Germinal center (tissue), 1 donor: ENCODE data around the gene PRR36.
A peak's percentile ranks its signal among the peaks of the same experiment; 100 is the strongest.

Source experiments
- DNase-seq: peaks from one replicate; pipeline ENCODE4 v3.0.0; 2012; ENCODE audit warnings: mixed read lengths, low spot score

PRR36 gene

DNA sequence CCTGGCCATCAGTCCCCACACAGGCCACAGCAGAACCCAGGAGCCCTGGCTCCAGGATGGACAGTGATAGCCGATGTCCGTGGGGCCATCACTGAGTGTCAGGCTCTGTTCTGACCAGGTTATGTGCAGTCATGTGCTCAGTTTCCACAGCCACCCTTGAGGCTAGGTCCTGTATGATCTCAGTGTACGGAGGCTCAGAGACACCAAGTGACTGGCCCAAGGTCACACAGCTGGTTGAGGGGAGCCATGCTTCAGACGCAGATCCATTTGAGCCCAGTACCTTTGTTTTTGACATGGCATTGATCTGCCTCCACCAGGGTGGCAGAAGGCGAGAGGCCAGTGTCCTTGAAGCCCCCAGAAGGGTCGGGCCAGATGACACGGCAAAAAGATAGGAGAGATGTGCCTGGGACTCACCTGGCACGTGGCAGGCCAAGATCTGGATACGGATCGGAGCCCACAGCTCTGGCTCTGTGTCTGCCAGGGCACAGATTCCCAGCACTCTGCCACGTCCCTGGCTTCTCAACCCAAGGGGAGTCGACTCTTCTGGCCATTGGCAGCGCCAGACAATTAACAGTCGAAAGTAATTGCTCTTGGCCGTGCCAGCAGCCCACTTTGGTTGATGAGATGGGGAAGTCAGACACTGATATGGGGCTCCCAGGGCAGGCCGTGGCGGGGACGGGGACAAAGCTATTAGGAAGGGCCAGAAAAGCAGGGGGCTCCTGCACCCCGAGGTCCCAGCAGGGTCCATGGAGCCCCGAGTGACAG is 28.6 kb downstream of the PRR36 start:
- no peak for DNase-seq

- no peak for DNase-seq
Observed at GRCh38 chr19:7844951-7845350, 29.2 kb downstream of the PRR36 start.

DNA sequence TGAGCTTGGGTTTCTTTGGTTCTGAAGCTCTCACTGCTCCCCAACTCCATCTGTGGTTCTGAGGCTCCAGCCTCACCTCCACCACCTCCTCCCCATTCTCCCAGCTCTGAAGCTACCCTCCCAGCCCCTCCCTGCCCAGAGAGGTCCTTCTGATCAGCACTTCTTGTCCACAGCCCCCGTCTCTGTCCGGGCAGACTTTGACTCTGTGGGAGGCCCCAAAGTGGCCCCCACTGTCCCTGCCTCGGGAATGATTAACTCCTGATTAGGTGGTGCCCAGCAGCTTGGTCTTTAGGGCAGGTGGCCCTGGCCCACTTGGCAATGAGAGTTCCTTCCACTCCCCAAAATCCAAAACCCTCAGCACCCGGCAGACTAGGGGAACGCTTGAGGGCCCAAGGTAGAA is 29.8 kb downstream of the PRR36 start:
- DNase-seq: no peak

GRCh38 chr19:7843521-7843920 is 30.7 kb downstream of the PRR36 start:
- DNase-seq: no peak

DNA sequence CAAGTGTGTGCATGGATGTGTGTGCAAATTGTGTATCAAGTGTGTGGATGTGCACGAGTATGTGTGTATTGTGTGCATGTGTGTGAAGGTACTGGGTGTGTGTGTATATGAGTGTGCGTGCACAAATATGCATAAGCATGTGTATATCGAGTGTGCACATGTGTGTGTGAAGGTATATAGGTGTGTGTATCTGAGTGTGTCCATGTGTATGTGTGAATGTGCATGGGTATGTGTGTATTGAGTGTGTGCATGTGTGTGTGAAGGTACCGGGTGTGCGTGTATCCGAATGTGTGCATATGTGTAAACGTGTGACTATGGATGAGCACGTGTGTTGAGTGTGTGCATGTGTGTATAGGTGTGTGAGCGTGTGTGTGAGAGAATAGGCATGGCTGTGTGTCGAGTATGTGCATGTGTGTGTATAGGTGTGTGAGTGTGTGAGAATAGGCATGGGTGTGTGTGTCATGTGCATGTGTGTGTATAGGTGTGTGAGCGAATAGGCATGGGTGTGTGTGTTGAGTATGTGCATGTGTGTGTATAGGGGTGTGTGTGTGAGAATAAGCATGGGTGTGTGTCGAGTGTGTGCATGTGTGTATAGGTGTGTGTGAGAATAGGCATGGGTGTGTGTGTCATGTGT is 31.4 kb downstream of the PRR36 start:
- DNase-seq: no peak

DNA sequence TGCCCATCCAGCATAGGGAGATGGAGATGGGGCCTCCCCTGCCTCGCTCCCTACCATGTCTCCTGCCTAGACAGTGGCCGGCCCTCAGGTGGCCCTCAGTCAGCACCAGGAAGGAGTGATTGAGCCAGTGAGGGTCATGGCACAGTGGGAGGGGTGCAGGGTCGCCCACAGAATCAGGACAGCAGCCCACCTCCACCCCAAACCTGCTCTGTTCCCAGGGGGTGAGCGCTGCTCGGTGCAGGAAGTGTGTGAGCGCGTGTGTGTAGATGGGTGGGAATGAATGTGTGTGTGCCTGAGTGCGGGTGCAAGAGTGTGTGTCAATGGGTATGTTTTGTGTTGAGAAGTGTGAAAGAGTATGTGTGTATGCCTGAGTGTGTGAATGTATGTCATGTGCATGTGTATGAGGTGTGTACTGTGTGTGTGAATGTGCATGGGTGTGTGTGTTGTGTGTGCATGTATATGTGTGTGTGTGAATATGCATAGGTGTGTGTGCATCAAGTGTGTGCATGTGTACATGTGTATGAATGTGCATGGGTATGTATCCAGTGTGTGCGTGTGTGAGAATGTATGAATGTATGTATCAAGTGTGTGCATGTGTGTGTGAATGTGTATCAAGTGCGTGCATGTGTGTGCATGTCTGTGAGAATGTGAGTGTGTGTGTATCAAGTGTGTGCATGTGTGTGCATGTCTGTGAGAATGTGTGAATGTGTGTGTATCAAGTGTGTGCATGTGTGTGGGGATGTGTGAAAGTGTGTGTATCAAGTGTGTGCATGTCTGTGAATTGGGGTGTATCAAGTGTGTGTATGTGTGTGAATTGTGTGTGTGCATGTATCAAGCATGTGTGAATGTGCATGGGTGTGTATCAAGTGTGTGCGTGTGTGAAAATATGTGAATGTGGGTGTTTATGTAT is 32.2 kb downstream of the PRR36 start:
- DNase-seq: no peak

- DNase-seq: no peak
Observed at GRCh38 chr19:7840629-7841028, 33.6 kb downstream of the PRR36 start.

DNA sequence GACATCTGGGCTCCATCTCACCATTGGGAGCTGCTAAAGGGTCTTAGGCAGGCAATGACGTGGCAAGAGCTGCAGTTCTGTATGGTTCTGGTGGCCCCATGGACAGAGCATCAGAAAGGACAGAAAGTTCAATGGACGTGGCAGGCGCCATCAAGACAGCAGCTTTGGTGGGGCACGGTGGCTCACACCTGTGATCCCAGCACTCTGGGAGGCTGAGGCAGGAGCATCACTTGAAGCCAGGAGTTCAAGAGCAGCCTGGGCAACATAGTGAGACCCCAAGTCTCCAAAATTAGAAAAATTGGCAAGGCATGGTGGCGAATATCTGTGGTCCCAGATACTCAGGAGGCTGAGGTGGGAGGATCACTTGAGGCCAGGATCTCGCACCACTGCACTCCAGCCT is 34.7 kb downstream of the PRR36 start:
- DNase-seq: no peak

GRCh38 chr19:7833225-7834099 is 40.7 kb downstream of the PRR36 start:
- no peak for DNase-seq

- DNase-seq: no peak
Observed at GRCh38 chr19:7832781-7833180, 41.4 kb downstream of the PRR36 start.

DNA sequence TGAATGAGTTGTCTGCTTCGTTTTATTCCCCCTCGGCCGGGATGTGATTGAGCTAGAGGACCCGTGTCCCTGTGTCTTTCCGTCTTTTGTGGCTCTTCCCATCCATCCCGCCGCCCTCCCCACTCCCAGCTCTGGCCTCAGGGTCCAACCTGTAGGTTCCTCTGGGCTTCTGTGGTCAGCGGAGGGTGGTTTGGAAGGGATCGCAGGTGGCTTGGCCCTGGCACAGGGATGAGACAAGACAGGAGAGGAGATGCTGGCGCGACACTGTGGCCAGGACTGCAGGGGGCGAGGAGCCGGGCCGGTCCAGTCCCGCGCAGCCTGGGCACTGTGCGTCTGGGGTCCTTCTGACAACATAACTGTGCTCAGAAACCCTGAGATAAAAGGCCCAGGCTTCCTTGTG is 42.2 kb downstream of the PRR36 start:
- no peak for DNase-seq

GRCh38 chr19:7831452-7831851 is 42.7 kb downstream of the PRR36 start:
- no peak for DNase-seq

DNA sequence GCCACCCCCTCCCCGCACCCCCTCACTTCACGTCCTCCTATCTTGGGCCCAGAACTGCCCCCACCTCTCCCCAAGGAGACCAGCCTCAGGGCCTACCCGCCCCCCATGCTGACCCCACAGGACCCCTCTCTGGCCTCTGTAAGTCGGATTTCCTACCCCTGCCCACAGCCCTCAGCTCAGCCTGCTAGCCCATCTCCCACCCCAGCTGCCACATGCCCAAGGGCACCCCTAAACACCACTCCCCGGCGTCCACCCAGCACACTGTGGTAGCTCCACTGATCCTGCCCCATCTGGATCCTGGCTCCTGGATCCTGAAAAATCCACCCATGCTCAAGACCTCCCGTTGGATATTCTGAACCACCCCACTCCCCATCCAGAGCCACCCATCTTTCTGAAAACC is 43.4 kb downstream of the PRR36 start:
- no peak for DNase-seq

- DNase-seq: no peak
Observed at GRCh38 chr19:7830272-7830771, 43.9 kb downstream of the PRR36 start.

DNA sequence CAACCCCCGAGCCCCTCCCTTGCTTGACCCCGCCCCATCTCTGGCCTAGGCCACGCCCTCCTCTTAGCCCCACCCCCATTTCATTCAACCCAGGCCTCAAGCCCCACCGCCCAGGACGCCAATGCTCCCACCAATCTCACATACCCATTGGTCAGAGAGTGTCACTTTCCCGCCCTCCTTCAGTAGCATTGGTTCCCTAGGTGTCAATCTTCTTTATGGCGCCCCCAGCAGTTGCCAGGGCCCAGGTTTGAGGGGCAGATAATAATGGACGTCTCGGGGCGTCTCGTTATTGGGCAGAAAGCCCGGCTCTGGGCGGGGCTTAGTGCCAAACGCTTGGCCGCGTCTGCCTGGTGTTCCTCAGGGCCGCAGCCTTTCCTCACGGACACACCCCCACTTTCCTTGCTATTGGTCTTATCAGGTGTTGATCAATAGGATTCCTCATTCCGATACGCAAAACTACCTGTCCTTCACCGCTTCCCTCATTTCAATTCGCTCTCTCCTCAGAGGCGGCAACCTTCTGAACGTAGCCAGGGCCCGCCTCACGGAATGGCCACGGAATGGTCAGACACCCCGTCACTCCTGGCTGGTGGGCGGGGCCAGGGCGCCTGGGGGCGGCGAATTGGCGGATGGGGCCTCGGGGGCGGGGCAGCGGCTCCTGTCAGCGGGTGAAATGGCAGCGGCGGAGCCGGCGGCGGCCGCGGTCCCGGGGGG is 44.5 kb downstream of the PRR36 start, which contains the start of gene EVI5L:
Gene EVI5L (plus strand): TSS at position 658 of the 711 bp plus-strand sequence. CDS start 16,325 bp downstream, outside the sequence.
- peak; percentile 100 for DNase-seq

DNA sequence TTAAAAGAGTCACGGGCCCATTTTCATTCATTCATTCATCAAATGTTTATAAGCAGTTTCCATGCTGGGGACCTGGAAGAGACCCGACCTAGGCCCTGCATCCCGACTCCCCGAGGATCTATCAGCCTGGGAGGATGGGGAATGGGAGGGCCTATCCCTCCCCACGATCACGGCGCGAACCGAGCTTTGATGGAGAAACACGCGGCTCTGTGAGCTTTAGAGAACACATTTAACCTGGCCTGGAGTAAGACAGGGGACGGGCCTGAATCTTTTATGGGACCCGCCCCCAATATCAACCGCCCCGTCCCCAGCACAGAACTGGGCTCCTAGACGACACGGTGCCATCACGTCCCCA is 45.0 kb downstream of the PRR36 start:
- DNase-seq: no peak

DNA sequence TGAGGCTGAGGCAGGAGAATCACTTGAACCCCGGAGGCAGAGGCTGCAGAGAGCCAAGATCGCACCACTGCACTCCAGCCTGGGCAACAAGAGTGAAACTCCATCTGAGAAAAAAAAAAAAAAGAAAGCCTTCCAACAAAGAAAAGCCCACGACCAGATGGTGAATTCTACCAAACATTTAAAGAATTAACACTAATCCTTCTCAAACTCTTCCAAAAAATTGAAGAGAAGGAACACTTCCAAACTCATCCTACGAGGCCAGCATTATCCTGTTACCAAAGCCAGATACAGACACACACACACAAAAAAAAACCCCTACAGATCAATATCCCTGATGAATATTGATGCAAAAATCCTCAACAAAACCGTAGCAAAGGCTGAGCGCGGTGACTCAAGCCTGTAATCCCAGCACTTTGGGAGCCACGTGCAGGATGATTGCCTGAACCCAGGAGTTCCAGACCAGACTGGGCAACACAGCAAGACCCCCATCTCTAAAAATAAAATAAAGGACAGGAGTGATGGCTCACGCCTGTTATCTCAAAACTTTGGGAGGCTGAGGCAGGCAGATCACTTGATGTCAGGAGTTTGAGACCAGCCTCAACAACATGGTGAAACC is 50.4 kb downstream of the PRR36 start:
- no peak for DNase-seq

DNA sequence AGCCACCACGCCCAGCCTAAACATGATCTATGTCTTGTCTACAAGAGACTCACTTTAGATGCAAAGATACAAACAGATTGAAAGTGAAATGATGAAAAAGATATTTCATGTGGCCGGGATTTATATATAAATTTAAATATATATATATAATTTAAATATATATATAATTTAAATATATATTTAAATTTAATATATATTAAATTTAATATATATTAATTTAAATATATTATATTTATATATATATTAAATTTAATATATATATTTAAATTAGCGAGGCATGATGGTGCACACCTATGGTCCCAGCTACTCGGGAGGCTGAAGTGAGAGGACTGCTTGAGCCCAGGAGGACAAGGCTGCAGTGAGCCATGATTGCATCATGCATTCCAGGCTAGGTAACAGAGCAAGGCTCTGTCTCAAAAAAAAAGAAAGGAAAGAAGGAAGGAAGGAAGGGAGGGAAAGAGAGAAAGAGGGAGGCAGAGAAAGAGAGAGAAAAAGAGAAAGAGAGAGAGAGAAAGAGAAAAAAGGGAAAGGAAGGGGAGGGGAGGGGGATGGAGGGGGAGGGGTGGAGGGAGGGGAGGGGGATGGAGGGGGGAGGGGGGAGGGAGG is 51.2 kb downstream of the PRR36 start:
- no peak for DNase-seq

DNA sequence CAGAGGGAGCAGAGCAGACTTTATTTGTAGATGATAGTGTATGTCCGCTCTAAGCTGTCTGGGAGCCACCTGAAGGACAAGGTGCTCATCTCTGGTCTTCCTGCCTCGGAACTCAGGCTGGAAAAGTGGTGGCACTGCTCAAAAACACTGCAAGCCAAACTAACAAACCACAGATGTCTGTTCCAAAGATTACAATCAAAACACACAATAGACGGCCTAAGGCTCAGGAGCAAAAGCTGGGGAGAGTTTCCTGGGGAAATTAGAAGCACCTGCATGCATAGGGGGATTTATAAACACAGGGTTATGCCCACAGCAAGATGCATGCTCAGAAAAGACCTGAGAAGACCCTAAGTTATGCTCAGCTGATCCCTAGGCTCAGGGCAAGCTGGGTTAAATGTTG is 53.6 kb downstream of the PRR36 start:
- DNase-seq: no peak

GRCh38 chr19:7819337-7819736 is 54.9 kb downstream of the PRR36 start:
- no peak for DNase-seq
